Heart right ventricle (tissue), 16 donors: ENCODE data around the gene IFNA17. TPM values are rescaled to one million over a fixed set of nuclear protein-coding genes. Genes with fewer than 3 reads are reported as not detected.
"Not testable (repeated sequence)": the region's sequence is repeated elsewhere in the genome, so short reads cannot be mapped to it uniquely, and the experiment has no call there.

Experiments
- ATAC-seq, 8 donors: fragments of 200-7000 bp; cut with Tn5 transposase; one replicate each; pipeline ENCODE4 v1.9.1; 2020; ENCODE audit warnings: mild to moderate bottlenecking in 8 of 8, moderate library complexity in 8 of 8, moderate number of reproducible peaks in 1 of 8
- DNase-seq, 2 donors: peaks; one replicate each; pipeline ENCODE4 v3.0.0-alpha.2; 2020
- H3K27ac ChIP-seq, 10 donors: fragments of 200-600 bp; sonication (generic) in 2 of 10; one replicate each; pipeline versions ENCODE4 v1.5.0 to v1.8.0; 2020 to 2022; ENCODE audit warnings: mild to moderate bottlenecking in 3 of 10
- H3K27me3 ChIP-seq, 7 donors: fragments of 200-600 bp; one replicate each; pipeline ENCODE4 v1.8.0; 2021 to 2022; ENCODE audit warnings: mild to moderate bottlenecking in 2 of 7
- H3K36me3 ChIP-seq, 9 donors: fragments of 200-600 bp; sonication (generic) in 1 of 9; one replicate each; pipeline versions ENCODE4 v1.5.0 to v1.8.0; 2020 to 2022; ENCODE audit warnings: mild to moderate bottlenecking in 2 of 9
- H3K4me1 ChIP-seq, 9 donors: fragments of 200-600 bp; sonication (generic) in 1 of 9; one replicate each; pipeline versions ENCODE4 v1.5.0 to v1.8.0; 2020 to 2022; ENCODE audit warnings: mild to moderate bottlenecking in 4 of 9
- H3K4me3 ChIP-seq, 10 donors: fragments of 200-600 bp; sonication (generic) in 2 of 10; one replicate each; pipeline versions ENCODE4 v1.5.0 to v1.8.0; 2020 to 2022; ENCODE audit warnings: mild to moderate bottlenecking in 7 of 10, moderate library complexity in 2 of 10
- H3K9me3 ChIP-seq, 11 donors: fragments of 200-600 bp in 10 of 11; sonication (generic) in 2 of 11; one replicate each; pipeline versions ENCODE4 v1.5.0 to v1.8.0; 2013 to 2022; ENCODE audit warnings: mild to moderate bottlenecking in 2 of 11, control low read depth in 1 of 11, moderate library complexity in 1 of 11
- WGBS, 2 donors: extraction: QIAGEN DNeasy Blood & Tissue Kit; methylation state at CpG; one replicate each; pipeline ENCODE4 v1.1.7; 2013; ENCODE audit warnings: inconsistent platforms in 1 of 2; 5-methylcytosine and 5-hydroxymethylcytosine counted together
- intact Hi-C, 10 donors: fragments of 100-400 bp; cut with DNase I; formaldehyde crosslinking; loops; one replicate each; pipeline versions ENCODE4 v1.11.1 to v1.14.2; 2022
- polyA plus RNA-seq, 2 donors: library from polyadenylated mRNA; stranded (reverse); fragments of 200-250 nt; gene quantifications; one replicate each; pipeline ENCODE4 v1.2.3, GENCODE V29; 2013
- total RNA-seq, 10 donors: library from RNA; stranded (reverse); fragmentation: NEBNext Ultra II Directional in 3 of 10; extraction: Animal tissue kit (Norgen Biotek cat#: 25700) in 3 of 10; gene quantifications; one replicate each; pipeline versions ENCODE4 v1.2.1 to v1.2.4, GENCODE V29; 2021 to 2023
- TF ChIP-seq, protein P1 (sequence below), 9 donors: fragments of 200-600 bp; sonication (generic) in 2 of 9; IDR thresholded peaks; one replicate each; pipeline versions ENCODE4 v1.5.0 to v1.8.0; 2021 to 2022; ENCODE audit warnings: antibody characterized with exemption in 9 of 9, mild to moderate bottlenecking in 5 of 9, moderate library complexity in 1 of 9
- donor health status: Arrhythmogenic right ventricular cardiomyopathy.
- donor health status: ischemic (EF 13 %, LVEDD 7.1; RV severe dilation, severe dysfunction).
- donor health status: healthy with polysubstance abuse.
- donor health status: DM: no; HTN: yes; CAD: no.
- donor health status: DM: no; HTN: no; CAD: no.
- donor health status: ischemic (EF 25% LVEDD 6.9; RV normal size, moderate dysfunction).
- donor health status: ischemic (EF 25% LVEDD 5.7; RV mildly dilated, moderate dysfunction).
- donor health status: healthy.
- donor health status: DM: yes; HTN: yes; CAD: no.
- donor health status: Ischemic cardiomyopathy.
- donor health status: ischemic (EF 35%, LVEDD 5.7; RV mildly dilated, moderate dysfunction).
- donor health status: nonischemic (EF 11% LVEDD 7.7; RV severe dilation, severe dysfunction).
- donor health status: DM: yes; HTN: yes; CAD: no.
- donor health status: PGD.
- donor health status: ischemic (EF 29% LVEDD 5.4; RV normal size, mild dysfunction).
- donor health status: nonischemic (EF 23%, LVEDD 6.1; RV moderate dilation, normal function).

Gene IFNA17
- total and polyA plus RNA-seq, 12 donors, result not detected

DNA sequence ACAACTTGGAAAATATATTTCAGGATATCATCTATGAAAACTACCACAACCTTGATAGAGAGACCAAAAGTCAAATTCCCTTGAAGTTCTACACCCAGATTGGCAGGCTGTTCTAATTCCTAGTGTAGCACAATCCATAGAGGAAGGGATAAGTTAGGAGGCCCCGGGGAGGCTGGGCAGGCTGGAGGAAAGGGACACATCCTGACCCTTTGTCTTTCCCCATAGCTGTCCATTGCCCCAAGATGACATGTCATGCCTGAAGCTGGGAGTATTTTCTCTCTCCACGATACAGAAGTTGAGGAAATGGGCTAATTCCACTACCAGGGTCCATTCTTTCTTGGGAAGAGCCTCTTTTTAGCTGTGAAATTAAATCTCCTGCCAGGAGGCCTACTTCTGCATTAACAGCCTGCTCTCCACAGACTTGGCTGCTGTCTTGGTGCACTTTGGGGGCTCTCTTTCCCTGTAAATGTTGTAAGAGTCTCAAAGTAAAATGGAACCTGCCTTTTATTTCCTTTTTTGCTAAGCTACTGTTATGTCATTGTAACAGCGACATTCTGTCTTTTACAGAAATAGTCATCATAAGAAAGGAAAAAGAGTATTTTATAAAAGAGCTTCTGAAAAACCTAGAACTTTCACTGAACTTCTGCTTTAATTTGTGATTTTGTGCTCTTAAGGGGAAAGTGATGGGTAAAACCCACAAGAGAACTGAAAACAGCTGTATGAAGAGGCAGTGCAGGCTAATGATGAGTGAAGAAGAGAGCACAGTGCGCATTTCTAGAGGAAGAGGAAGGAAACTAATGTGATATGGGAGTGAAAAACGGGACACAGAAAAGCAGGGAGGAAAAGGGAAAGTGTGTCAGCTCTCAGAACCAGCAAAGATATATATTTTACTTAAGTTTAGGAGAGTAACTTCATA is 14.4 kb downstream of the IFNA17 start:
- not testable (repeated sequence) for H3K4me1 ChIP-seq, H3K36me3 ChIP-seq, ATAC-seq, H3K27me3 ChIP-seq, H3K27ac ChIP-seq, DNase-seq, H3K9me3 ChIP-seq, H3K4me3 ChIP-seq
- TF ChIP-seq, protein P1, sequence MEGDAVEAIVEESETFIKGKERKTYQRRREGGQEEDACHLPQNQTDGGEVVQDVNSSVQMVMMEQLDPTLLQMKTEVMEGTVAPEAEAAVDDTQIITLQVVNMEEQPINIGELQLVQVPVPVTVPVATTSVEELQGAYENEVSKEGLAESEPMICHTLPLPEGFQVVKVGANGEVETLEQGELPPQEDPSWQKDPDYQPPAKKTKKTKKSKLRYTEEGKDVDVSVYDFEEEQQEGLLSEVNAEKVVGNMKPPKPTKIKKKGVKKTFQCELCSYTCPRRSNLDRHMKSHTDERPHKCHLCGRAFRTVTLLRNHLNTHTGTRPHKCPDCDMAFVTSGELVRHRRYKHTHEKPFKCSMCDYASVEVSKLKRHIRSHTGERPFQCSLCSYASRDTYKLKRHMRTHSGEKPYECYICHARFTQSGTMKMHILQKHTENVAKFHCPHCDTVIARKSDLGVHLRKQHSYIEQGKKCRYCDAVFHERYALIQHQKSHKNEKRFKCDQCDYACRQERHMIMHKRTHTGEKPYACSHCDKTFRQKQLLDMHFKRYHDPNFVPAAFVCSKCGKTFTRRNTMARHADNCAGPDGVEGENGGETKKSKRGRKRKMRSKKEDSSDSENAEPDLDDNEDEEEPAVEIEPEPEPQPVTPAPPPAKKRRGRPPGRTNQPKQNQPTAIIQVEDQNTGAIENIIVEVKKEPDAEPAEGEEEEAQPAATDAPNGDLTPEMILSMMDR (IDR thresholded peaks at IDR 0.05), result peak in 4 of 9 donors; percentile 15 to 42 (median 27)
- intact Hi-C loops, result loop anchor here in 1 of 10 donors (10.0 kb wide), 1 partner anchor 59 kb away; no protein-coding TSS in a partner anchor
- 33 to 35% methylated on average over 4 of the region's 5 CpGs for WGBS, 2 donors

DNA sequence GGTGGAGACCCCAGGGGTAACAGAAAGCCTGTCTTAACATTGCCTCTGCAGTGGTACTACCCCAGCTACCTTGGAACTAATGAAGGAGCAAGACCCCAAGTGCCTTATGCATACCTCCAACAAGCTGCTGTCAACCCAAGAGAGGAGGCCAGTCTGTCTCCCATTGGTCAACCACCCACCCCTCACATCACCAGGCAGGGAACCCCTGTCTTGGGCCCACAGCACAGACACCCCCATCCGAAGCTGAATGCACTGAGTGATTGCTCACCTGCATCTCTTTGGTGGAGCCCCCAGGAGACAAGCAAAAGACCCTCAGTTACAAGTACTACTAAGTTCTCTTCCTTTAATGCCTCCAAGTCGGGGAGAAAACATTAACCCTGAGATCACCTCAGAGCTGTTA is 15.9 kb downstream of the IFNA17 start:
- not testable (repeated sequence) for H3K9me3 ChIP-seq, H3K4me1 ChIP-seq, H3K27ac ChIP-seq, H3K36me3 ChIP-seq, DNase-seq, H3K4me3 ChIP-seq, H3K27me3 ChIP-seq, ATAC-seq
- WGBS, 2 donors, result 57 to 66% methylated on average over 2 of the region's 2 CpGs
- intact Hi-C loops, result loop anchor here in 1 of 10 donors (10.0 kb wide), 1 partner anchor 57 kb away; no protein-coding TSS in a partner anchor

DNA sequence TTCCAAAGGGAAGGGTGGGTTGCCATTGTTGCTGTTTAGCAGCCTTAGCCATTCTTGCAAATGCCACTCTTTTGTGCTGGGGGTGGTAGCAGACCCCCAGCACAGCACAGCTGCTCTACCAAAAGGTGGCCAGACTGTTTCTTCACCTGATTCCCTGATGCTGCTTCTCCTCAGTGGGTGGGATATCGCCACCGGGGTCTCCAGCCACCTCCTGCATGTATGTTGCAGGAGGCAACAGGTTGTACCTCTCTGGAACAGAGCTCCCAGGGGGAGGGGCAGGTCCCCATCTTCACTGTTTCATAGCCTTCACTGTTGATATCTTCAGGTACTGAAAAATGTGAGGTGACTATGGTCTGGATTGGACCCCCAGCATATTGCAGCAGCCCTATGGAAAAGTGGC is 17.2 kb downstream of the IFNA17 start:
- intact Hi-C loops, result loop anchor here in 1 of 10 donors (10.0 kb wide), 1 partner anchor 56 kb away; no protein-coding TSS in a partner anchor
- WGBS, 2 donors, result 84 to 86% methylated on average over 2 of the region's 2 CpGs
- ATAC-seq, H3K36me3 ChIP-seq, H3K4me3 ChIP-seq, H3K4me1 ChIP-seq, H3K27ac ChIP-seq, H3K9me3 ChIP-seq, H3K27me3 ChIP-seq, DNase-seq: not testable (repeated sequence)

DNA sequence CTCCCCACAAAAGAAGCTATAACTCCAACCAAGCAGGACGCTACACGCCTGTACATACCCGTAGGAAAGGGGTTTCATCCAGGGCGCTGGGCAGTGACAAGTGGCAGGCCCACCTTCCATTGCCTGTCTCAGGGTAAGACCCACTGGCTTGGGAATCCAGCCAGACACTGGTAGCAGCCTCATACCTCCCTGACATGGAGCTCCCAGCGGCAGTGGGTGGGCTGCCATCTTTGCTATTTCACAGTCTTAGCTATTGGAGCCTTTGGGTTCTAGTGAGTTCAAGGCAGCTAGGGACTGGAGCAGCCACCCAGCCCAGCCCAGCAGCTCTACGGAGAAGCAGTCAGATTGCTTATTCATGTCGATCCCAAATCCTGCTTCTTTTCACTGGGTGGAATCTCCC is 17.7 kb downstream of the IFNA17 start:
- ATAC-seq (no peak), DNase-seq (no peak)
- intact Hi-C loops, result loop anchor here in 1 of 10 donors (10.0 kb wide), 1 partner anchor 56 kb away; no protein-coding TSS in a partner anchor
- H3K9me3 ChIP-seq, result no peaks in the 10 kb centered on the region
- TF ChIP-seq, protein P1 (IDR thresholded peaks at IDR 0.05), result no peak
- H3K27ac ChIP-seq, result no peak overlapping the region
- H3K4me1 ChIP-seq, result no peaks in the 10 kb centered on the region
- no peak overlapping the region for H3K4me3 ChIP-seq
- H3K36me3 ChIP-seq, result no peaks in the 10 kb centered on the region
- WGBS, 2 donors, result 89 to 90% methylated on average over 7 of the region's 7 CpGs
- H3K27me3 ChIP-seq, result peaks cover 0 to 3% (median 0%) of the 10 kb centered on the region in 7 donors

DNA sequence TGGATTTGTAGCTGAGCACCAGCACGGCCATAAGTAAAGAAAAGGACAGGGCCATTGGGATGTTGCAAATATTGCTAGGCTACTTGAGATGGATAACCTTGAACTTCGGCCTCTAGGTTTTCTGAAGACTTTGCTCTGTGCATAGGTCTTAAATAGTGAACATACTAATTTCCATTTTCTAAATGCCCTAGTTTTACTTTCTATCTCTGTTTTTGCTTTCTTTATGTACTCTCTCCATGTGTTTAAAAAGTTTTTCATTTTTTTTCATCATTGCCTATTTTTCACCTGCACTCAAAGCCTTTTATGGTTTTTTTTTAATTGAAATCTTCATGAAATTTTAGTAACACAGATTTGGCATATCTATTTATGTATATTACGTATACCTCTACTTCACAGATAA is 21.0 kb downstream of the IFNA17 start, which contains the start of gene IFNA10:
IFNA10 (minus strand) TSS at position 101 of the 400 bp plus-strand sequence; CDS start at position 55, 46 bp downstream.
- intact Hi-C loops, H3K4me3 ChIP-seq, H3K27ac ChIP-seq, H3K4me1 ChIP-seq, ATAC-seq, DNase-seq, H3K36me3 ChIP-seq, H3K9me3 ChIP-seq: not testable (repeated sequence)
- 81 to 90% methylated on average over 3 of the region's 3 CpGs for WGBS, 2 donors
- peaks cover 0 to 11% (median 0%) of the 10 kb centered on the region in 7 donors for H3K27me3 ChIP-seq
